A673 (cell line): Measurements from ENCODE around the gene RNF121.

Experiments
- EZH2 ChIP-seq: fragments of 200-600 bp; sonication (generic); IDR thresholded peaks from 2 replicates; pipeline ENCODE4 v1.6.1; 2017; ENCODE audit warnings: borderline replicate concordance, low read depth, mild to moderate bottlenecking, mixed read lengths, antibody characterized with exemption, low read length; ENCODE audit not compliant: poor library complexity, severe bottlenecking
- TF ChIP-seq, protein P1 (sequence below): fragments of 300-800, 200-600 bp; sonication (generic); conservative IDR thresholded peaks from 2 replicates; pipeline ENCODE4 v1.5.1; 2017; ENCODE audit warnings: low read depth, mild to moderate bottlenecking, antibody characterized with exemption, low read length, moderate library complexity, mixed read lengths

DNA sequence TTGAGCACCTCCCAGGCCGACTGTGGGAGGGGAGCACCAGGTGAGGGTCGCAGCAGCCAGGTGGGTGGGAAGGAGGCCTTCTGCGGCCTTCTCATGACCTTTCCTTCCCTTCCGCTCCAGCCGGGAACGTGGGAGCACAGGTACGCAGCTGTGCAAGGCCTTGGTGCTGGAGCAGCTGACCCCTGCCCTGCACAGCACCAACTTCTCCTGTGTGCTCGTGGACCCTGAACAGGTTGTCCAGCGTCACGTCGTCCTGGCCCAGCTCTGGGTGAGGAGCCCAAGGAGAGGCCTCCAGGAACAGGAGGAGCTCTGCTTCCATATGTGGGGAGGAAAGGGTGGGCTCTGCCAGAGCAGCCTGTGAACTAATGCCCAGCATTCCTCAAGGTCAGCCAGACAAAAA, 72.4 kb downstream of the RNF121 start:
- TF ChIP-seq, protein P1, sequence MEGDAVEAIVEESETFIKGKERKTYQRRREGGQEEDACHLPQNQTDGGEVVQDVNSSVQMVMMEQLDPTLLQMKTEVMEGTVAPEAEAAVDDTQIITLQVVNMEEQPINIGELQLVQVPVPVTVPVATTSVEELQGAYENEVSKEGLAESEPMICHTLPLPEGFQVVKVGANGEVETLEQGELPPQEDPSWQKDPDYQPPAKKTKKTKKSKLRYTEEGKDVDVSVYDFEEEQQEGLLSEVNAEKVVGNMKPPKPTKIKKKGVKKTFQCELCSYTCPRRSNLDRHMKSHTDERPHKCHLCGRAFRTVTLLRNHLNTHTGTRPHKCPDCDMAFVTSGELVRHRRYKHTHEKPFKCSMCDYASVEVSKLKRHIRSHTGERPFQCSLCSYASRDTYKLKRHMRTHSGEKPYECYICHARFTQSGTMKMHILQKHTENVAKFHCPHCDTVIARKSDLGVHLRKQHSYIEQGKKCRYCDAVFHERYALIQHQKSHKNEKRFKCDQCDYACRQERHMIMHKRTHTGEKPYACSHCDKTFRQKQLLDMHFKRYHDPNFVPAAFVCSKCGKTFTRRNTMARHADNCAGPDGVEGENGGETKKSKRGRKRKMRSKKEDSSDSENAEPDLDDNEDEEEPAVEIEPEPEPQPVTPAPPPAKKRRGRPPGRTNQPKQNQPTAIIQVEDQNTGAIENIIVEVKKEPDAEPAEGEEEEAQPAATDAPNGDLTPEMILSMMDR, result no peak
- TF ChIP-seq EZH2, result no peak
